Measurements from ENCODE around the gene PYDC2. TPM values are rescaled to one million over a fixed set of nuclear protein-coding genes. Genes with fewer than 3 reads are reported as not detected.

The PYDC2 gene
- total RNA-seq, 1 donor: not detected

GRCh38 chr3:191500892-191501291 is 39.9 kb downstream of the PYDC2 start:
- H3K9me3 ChIP-seq (ENCODE audit: low read depth, low read length): no peaks in the 10 kb centered on the region
- no peaks in the 10 kb centered on the region for H3K27me3 ChIP-seq (ENCODE audit: insufficient read depth, low read length)
- H3K4me2 ChIP-seq (ENCODE audit: insufficient read depth, low read length): no peak overlapping the region
- TF ChIP-seq, protein P1, sequence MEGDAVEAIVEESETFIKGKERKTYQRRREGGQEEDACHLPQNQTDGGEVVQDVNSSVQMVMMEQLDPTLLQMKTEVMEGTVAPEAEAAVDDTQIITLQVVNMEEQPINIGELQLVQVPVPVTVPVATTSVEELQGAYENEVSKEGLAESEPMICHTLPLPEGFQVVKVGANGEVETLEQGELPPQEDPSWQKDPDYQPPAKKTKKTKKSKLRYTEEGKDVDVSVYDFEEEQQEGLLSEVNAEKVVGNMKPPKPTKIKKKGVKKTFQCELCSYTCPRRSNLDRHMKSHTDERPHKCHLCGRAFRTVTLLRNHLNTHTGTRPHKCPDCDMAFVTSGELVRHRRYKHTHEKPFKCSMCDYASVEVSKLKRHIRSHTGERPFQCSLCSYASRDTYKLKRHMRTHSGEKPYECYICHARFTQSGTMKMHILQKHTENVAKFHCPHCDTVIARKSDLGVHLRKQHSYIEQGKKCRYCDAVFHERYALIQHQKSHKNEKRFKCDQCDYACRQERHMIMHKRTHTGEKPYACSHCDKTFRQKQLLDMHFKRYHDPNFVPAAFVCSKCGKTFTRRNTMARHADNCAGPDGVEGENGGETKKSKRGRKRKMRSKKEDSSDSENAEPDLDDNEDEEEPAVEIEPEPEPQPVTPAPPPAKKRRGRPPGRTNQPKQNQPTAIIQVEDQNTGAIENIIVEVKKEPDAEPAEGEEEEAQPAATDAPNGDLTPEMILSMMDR (IDR thresholded peaks at IDR 0.05; ENCODE audit: extremely low read depth, low read depth, low read length): no peak
- H3K4me3 ChIP-seq (ENCODE audit: insufficient read depth, low read length): no peak overlapping the region
- no peak overlapping the region for H3K27ac ChIP-seq (ENCODE audit: low read depth, low read length)
- no peaks in the 10 kb centered on the region for H3K36me3 ChIP-seq (ENCODE audit: insufficient read depth, low read length)
- H3K4me1 ChIP-seq (ENCODE audit: insufficient read depth, low read length): no peaks in the 10 kb centered on the region
- DNase-seq (ENCODE audit: insufficient read length, low spot score, missing footprints): no peak
- no peaks in the 10 kb centered on the region for H3K79me2 ChIP-seq (ENCODE audit: insufficient read depth, low read length)
- H2AFZ ChIP-seq (ENCODE audit: low read length): no peak overlapping the region
- no peaks in the 10 kb centered on the region for H4K20me1 ChIP-seq (ENCODE audit: insufficient read depth, low read length)

GRCh38 chr3:191502583-191502982 is 41.6 kb downstream of the PYDC2 start:
- H3K4me2 ChIP-seq (ENCODE audit: insufficient read depth, low read length): no peak overlapping the region
- H3K36me3 ChIP-seq (ENCODE audit: insufficient read depth, low read length): no peaks in the 10 kb centered on the region
- H4K20me1 ChIP-seq (ENCODE audit: insufficient read depth, low read length): no peaks in the 10 kb centered on the region
- no peaks in the 10 kb centered on the region for H3K4me1 ChIP-seq (ENCODE audit: insufficient read depth, low read length)
- no peak overlapping the region for H2AFZ ChIP-seq (ENCODE audit: low read length)
- no peaks in the 10 kb centered on the region for H3K9me3 ChIP-seq (ENCODE audit: low read depth, low read length)
- H3K27me3 ChIP-seq (ENCODE audit: insufficient read depth, low read length): no peaks in the 10 kb centered on the region
- no peak for DNase-seq (ENCODE audit: insufficient read length, low spot score, missing footprints)
- TF ChIP-seq, protein P1 (IDR thresholded peaks at IDR 0.05; ENCODE audit: extremely low read depth, low read depth, low read length): peak; percentile 14
- no peaks in the 10 kb centered on the region for H3K79me2 ChIP-seq (ENCODE audit: insufficient read depth, low read length)
- H3K27ac ChIP-seq (ENCODE audit: low read depth, low read length): no peak overlapping the region
- no peak overlapping the region for H3K4me3 ChIP-seq (ENCODE audit: insufficient read depth, low read length)

DNA sequence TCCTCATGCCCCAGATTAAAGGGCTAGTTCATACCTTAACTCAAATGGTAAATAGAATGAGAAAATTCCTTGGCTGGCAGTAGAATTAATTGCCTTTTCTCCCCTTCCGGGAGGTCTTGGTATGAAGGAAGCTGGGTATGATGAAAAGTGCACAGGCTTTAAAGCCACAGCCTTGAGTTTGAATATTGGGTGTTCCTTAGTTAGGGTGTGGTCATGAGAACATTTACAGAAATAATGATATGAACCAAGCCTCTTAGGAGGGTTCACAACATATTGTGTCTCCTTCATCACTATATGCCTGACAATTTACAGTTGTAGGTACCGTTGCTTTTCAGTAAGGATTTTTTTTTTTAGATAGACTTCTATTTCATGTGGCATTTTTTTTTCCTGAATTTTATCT is 48.1 kb downstream of the PYDC2 start:
- Histone ChIP-seq H3K4me1 (ENCODE audit: insufficient read depth, low read length) (no peaks in the 10 kb centered on the region), H3K79me2 (ENCODE audit: insufficient read depth, low read length) (no peaks in the 10 kb centered on the region), H3K27me3 (ENCODE audit: insufficient read depth, low read length) (no peaks in the 10 kb centered on the region), H3K4me3 (ENCODE audit: insufficient read depth, low read length) (no peak overlapping the region), H3K4me2 (ENCODE audit: insufficient read depth, low read length) (no peak overlapping the region), H2AFZ (ENCODE audit: low read length) (no peak overlapping the region), H3K9me3 (ENCODE audit: low read depth, low read length) (no peaks in the 10 kb centered on the region), H4K20me1 (ENCODE audit: insufficient read depth, low read length) (no peaks in the 10 kb centered on the region), H3K36me3 (ENCODE audit: insufficient read depth, low read length) (no peaks in the 10 kb centered on the region), H3K27ac (ENCODE audit: low read depth, low read length) (no peak overlapping the region)
- DNase-seq (ENCODE audit: insufficient read length, low spot score, missing footprints): no peak
- TF ChIP-seq, protein P1 (IDR thresholded peaks at IDR 0.05; ENCODE audit: extremely low read depth, low read depth, low read length): no peak

Small RNAs within 50 kb of the gene (small RNA-seq; reads per million reads assigned to genes)
- not detected for gene PYDC2

Other genes with a start within 250 kb of the PYDC2 start
- 74.8 and 78.2 TPM in 2 replicates for gene CCDC50, start 131.8 kb upstream of the PYDC2 start, total RNA-seq
- 0.59 and 1.1 TPM in 2 replicates for gene UTS2B, start 130.6 kb upstream of the PYDC2 start, total RNA-seq